GM12872 (cell line): ENCODE results near the gene SLC7A10.

Experiments
- CTCF ChIP-seq: IDR thresholded peaks from 3 replicates; pipeline ENCODE4 v1.5.1; 2011; ENCODE audit warnings: low read depth, mild to moderate bottlenecking, low read length, moderate library complexity; ENCODE audit not compliant: insufficient read depth

The SLC7A10 gene

GRCh38 chr19:33194886-33195644, 30.6 kb downstream of the SLC7A10 start:
- TF ChIP-seq CTCF: no peak

GRCh38 chr19:33194532-33194885, 31.1 kb downstream of the SLC7A10 start:
- TF ChIP-seq CTCF: no peak

- no peak for TF ChIP-seq CTCF
Observed at GRCh38 chr19:33193865-33194362, 31.7 kb downstream of the SLC7A10 start, which contains the start of gene LRP3. Gene LRP3, plus strand, starts transcription at chr19:33194330. Its CDS starts 456 bp downstream, at chr19:33194786.

- TF ChIP-seq CTCF: no peak
Observed at GRCh38 chr19:33193269-33193864, 32.3 kb downstream of the SLC7A10 start.

- peak; percentile 31; the same call in 1 of the 3 replicates for TF ChIP-seq CTCF
Observed at GRCh38 chr19:33192010-33192409, 33.6 kb downstream of the SLC7A10 start.

GRCh38 chr19:33191501-33191900, 34.1 kb downstream of the SLC7A10 start:
- TF ChIP-seq CTCF: no peak

- no peak for TF ChIP-seq CTCF
Observed at GRCh38 chr19:33189453-33189852, 36.2 kb downstream of the SLC7A10 start.
